HCT116 (cell line): ENCODE data around the gene CDH4.

ENCODE experiments used
- CTCF ChIP-seq, 3 experiments: fragments of 200-600 bp in 1 of 3; sonication (generic) in 1 of 3; IDR thresholded peaks in 2 of 3; conservative IDR thresholded peaks in 1 of 3; 2 replicates each; pipeline ENCODE4 v1.5.1; 2012 to 2017; ENCODE audit warnings: low read depth in 2 of 3, low read length in 2 of 3, antibody characterized with exemption in 1 of 3, borderline replicate concordance in 1 of 3, control low read depth in 1 of 3, mild to moderate bottlenecking in 1 of 3, mixed read lengths in 1 of 3, mixed run types in 1 of 3, moderate library complexity in 1 of 3; ENCODE audit not compliant: insufficient read depth in 1 of 3
- EZH2 ChIP-seq: fragments of 200-600 bp; sonication (generic); IDR thresholded peaks from 2 replicates; pipeline ENCODE4 v1.6.1; 2017; ENCODE audit warnings: antibody characterized with exemption, mixed run types
- MAX ChIP-seq: IDR thresholded peaks from 2 replicates; pipeline ENCODE4 v1.6.1; 2012
- POLR2A ChIP-seq: IDR thresholded peaks from 2 replicates; pipeline ENCODE4 v1.7.0; 2011; ENCODE audit warnings: borderline replicate concordance; ENCODE audit not compliant: insufficient read depth, insufficient read length; ENCODE audit errors: extremely low read depth
- RAD21 ChIP-seq: IDR thresholded peaks from 2 replicates; pipeline ENCODE4 v1.6.1; 2012; ENCODE audit warnings: low read depth, mild to moderate bottlenecking
- REST ChIP-seq: IDR thresholded peaks from 2 replicates; pipeline ENCODE4 v1.6.1; 2012; ENCODE audit warnings: low read depth
- SIN3A ChIP-seq: IDR thresholded peaks from 2 replicates; pipeline ENCODE4 v1.6.1; 2012; ENCODE audit warnings: low read depth
- SRF ChIP-seq: IDR thresholded peaks from 2 replicates; pipeline ENCODE4 v1.6.1; 2012; ENCODE audit warnings: low read depth
- TF ChIP-seq, protein P1 (sequence below): IDR thresholded peaks from 2 replicates; pipeline ENCODE4 v1.6.1; 2012

- TF ChIP-seq CTCF (IDR thresholded peaks at IDR 0.05 in 2 of 3, conservative IDR thresholded peaks at IDR 0.05 in 1 of 3; ENCODE audit: borderline replicate concordance in 1 of 3, insufficient read depth in 1 of 3, low read depth in 2 of 3, low read length in 2 of 3): no peak
- no peak for TF ChIP-seq SIN3A
- TF ChIP-seq EZH2: no peak
- TF ChIP-seq REST: no peak
- TF ChIP-seq POLR2A: no peak
- no peak for TF ChIP-seq SRF
- no peak for TF ChIP-seq RAD21
- TF ChIP-seq MAX: no peak
- TF ChIP-seq, protein P1, sequence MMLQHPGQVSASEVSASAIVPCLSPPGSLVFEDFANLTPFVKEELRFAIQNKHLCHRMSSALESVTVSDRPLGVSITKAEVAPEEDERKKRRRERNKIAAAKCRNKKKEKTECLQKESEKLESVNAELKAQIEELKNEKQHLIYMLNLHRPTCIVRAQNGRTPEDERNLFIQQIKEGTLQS: no peak
These were observed 48.2 kb downstream of the CDH4 start for GRCh38 chr20:61300293-61300692.
